HG03521 (cell line): ENCODE data around the gene CNKSR1.

Experiments
- ATAC-seq: cut with Tn5 transposase; IDR thresholded peaks from one replicate; pipeline ENCODE4 v1.9.1; 2021; ENCODE audit warnings: mild to moderate bottlenecking, moderate library complexity; ENCODE audit not compliant: unreplicated experiment

The CNKSR1 gene

DNA sequence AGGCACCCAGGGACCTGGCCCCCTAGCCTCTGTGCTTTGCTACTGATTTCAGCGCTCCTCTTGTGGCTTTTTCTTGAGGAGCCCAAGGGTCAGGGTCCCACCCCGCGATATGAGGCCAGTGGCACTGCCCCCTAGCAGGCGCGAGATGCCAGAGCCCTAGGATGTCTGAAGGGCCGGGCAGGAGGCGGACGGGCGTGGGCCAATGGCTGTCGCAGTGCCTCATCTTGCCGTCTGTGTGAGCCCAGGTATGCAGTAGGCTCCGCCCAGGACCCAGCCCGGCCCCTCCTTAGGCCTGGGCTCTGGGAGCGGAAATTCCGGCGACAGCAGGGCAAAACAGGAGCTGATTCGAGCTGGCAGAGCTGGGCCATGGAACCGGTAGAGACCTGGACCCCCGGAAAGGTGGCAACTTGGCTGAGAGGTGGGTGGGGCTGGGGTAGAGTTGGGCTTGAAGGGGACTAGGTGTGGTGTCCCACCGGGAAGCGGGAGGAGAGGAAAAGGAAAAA, at the start of gene CNKSR1:
TSS of gene CNKSR1 (plus strand) at position 310 of the 503 bp plus-strand sequence. CDS start at position 367, 57 bp downstream.
- ATAC-seq, result no peak

GRCh38 chr1:26129778-26130177, 47.5 kb upstream of the CNKSR1 start:
- ATAC-seq, result no peak

DNA sequence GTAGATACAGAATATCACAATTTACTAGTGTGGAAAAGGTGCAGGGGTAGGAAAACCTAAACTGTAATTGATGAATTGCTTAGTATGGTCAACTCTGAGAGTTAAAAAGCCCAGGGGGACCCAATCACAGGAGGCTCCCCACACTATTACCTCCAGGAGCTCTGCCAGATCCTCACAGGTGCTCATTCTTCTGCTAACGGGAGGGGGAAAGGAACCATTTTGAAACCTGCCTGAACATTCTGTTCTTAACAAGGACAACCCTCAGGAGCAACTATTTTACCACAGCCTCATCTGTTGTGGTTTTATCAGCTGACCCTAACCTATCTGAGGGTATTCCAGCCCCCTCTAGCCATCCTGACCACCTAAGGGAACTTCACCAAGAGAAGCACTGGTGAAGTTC, 46.6 kb upstream of the CNKSR1 start:
- ATAC-seq, result no peak

GRCh38 chr1:26132128-26132833, 45.0 kb upstream of the CNKSR1 start:
- ATAC-seq, result no peak

GRCh38 chr1:26132834-26133167, 44.5 kb upstream of the CNKSR1 start:
- no peak for ATAC-seq

DNA sequence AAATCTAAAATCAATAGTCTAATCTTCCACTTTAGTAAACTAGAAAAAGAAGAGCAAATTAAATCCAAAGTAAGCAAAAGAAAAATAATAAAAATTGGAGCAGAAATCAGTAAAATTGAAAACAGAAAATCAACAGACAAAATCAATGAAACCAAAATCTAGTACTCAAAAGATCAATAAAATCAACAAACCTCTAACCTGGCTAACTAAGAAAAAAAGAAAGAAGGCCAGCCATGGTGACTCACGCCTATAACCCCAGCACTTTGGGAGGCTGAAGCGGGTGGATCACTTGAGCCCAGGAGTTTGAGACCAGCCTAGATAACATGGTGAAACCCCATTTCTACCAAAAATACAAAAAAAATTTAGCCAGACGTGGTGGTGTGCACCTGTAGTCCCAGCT, 42.8 kb upstream of the CNKSR1 start:
- no peak for ATAC-seq

GRCh38 chr1:26138974-26139558, 38.2 kb upstream of the CNKSR1 start:
- ATAC-seq, result no peak

DNA sequence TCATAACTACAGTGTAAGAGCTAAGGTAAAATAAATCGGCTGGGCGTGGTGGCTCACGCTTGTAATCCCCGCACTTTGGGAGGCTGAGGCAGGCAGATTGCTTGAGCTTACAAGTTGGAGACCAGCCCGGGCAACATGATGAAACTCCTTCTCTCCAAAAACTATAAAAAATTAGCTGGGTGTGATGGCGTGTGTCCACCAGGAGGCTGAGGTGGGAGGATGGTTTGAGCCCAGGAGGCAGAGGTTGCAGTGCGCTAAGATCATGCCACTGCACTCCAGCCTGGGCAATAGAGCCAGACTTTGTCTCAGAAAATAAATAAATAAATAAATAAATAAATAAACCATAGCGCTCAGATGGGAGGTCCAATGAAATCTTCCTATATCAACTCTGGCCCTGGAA, 35.1 kb upstream of the CNKSR1 start:
- no peak for ATAC-seq

- ATAC-seq, result no peak
These were observed 32.0 kb upstream of the CNKSR1 start for GRCh38 chr1:26145041-26145959.

DNA sequence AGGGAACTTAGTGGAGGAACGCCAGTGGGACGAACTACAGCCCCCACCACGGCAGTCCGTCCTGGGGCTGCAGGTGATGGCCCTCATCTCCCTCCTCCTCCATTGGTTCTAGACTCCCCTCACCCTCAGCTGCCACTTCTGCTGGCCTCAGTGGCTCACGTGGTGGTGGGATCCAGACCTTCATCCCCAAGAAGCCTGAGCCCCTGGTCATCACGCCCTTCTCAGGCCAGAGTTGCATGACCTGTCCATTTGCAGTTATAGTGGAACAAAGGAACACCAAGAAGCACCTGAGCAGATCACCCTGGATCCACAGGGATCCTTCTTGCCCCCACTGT, 31.4 kb upstream of the CNKSR1 start:
- ATAC-seq, result no peak

- no peak for ATAC-seq
These were observed 28.4 kb upstream of the CNKSR1 start for GRCh38 chr1:26148887-26149286.

DNA sequence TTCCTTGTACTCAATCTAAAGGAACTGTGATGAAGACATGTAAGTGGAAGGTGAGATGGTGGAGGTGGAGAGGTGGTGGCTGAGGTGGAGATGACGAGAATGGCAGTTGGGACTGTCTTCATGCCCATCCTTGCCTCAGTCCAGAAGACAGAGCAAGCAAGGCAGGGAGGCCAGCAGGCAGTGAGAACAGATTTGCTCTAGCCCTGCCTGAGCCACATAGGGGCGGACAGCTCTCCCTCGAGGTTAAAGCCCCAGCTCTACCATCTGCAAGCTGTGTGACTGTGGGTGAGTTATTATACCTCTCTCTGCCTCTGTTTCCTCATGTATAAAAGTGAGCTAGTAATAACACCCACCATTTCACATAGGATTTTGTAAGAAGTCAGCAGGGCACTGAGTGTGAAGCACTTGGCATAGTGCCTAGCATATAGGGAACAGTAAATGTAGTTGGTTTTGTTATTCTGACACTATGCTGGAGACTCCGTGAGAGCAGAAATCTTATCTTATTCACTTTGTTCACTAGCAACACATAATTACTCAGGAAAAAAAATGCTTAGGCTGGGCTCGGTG, 23.2 kb upstream of the CNKSR1 start:
- ATAC-seq, result no peak

GRCh38 chr1:26154750-26155149, 22.5 kb upstream of the CNKSR1 start:
- no peak for ATAC-seq

DNA sequence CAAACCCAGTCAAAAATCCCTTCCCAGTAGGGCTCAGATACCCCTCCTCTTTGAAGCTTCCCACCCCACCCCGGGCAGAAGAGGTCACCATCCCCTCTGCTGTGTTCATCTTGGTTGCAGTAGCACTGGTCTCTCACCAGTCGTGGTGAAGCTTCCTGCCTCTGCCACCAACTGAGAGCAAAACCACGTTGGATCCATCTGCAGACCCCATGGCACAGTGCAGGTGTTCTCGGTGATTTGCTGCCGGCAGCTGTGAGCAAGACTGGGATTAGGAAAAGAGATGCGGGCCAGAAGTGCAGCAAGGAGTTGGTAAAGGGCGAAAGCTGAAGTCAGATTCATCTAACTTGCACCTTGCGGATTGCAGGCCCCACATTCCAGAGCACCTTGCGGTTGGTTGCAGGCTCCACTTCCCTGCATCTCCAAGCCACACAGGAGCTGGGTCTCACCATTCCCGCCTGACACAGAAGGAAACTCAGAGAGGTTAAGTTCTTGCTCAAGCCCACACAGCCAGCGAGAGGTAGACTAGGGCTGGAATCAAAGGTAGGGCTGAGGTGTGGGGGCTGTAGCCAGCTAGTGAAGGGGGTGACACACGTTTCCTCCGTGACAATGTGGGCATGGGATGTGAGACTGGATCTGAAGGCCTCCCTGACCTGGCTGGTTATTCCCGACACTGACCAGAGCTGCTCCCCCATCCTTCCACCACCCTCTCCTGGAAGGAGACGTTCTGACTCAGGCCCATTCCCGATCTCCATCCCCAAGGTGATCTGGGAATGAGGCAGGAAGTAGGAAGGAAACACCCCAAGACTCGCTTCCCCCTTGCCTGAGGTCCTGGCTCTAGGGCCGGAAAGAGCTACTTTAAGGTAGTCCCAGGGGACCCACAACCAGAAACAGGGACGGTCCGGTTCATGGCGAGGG, 21.7 kb upstream of the CNKSR1 start:
- ATAC-seq, result no peak

DNA sequence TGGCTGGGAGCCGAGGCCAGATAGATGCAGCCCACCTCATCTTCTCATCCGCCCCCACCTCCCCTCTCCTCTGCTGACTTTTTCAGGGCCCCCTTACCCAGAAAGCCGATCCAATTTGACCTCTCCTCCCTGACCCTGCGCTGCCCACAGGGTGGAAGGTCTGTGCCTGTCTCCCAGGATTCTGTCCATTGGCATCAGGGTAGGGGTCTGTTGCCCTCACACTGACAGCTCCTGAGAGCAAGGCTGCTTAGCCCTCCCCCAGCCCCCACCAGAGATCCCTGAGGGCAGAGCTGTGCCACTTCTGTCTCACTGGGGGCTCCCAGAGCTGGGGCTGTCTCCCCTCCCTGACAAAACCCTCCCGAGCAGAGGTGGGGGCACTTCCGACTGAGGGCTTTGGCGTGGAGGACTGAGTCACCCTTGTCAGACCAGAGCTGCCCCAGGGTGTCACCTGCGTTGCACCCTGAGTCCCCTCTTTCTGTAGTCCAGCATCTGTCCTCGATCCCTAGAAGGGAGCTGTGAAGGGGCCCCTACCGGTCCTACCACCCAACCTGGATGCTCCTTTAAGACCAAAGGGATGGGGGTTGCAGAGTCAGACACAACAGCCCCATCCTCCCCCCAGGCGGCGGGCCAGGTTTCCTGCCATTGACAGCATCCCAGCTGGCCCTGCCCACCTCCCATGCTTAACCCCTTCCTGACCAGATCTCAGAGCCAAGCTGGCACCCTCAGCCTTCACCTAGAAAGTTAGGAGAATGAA, 20.8 kb upstream of the CNKSR1 start:
- no peak for ATAC-seq

GRCh38 chr1:26158271-26158907, 18.9 kb upstream of the CNKSR1 start:
- no peak for ATAC-seq

- no peak for ATAC-seq
These were observed 18.2 kb upstream of the CNKSR1 start, which contains the start of gene FAM110D for GRCh38 chr1:26158908-26159742. Gene FAM110D, plus strand, starts transcription at chr1:26159079. Its CDS starts 2,213 bp downstream, at chr1:26161292.

- no peak for ATAC-seq
These were observed 17.6 kb upstream of the CNKSR1 start for GRCh38 chr1:26159743-26160039.
